GM23338 (cell line): ENCODE results near the gene GATAD2A. TPM values are rescaled to one million over a fixed set of nuclear protein-coding genes. Genes with fewer than 3 reads are reported as not detected.

Experiments used
- ATAC-seq: fragments of 200-7000 bp; cut with Tn5 transposase; 3 replicates; pipeline ENCODE4 v1.9.1; 2020
- DNase-seq: peaks from one replicate; pipeline ENCODE4 v3.0.0-alpha.2; 2015; ENCODE audit warnings: low spot score
- H2AFZ ChIP-seq: fragments of 200-600 bp; sonication (generic); 2 replicates; pipeline ENCODE4 v1.8.0; 2016; ENCODE audit warnings: antibody characterized with exemption, mild to moderate bottlenecking, moderate library complexity
- H3F3A ChIP-seq: fragments of 200-600 bp; sonication (generic); replicated peaks from 2 replicates; pipeline ENCODE4 v1.8.0; 2017; ENCODE audit warnings: antibody characterized with exemption, mixed run types, low read depth
- H3K27ac ChIP-seq: fragments of 200-600 bp; sonication (generic); 2 replicates; pipeline ENCODE4 v1.6.1; 2016; ENCODE audit warnings: low read depth
- H3K27me3 ChIP-seq: fragments of 200-600 bp; sonication (generic); 2 replicates; pipeline ENCODE4 v1.8.0; 2016; ENCODE audit warnings: mild to moderate bottlenecking, mixed run types, moderate library complexity; ENCODE audit not compliant: insufficient read depth
- H3K36me3 ChIP-seq: fragments of 200-600 bp; sonication (generic); 2 replicates; pipeline ENCODE4 v1.8.0; 2016; ENCODE audit warnings: mild to moderate bottlenecking; ENCODE audit not compliant: insufficient read depth
- H3K4me1 ChIP-seq: fragments of 200-600 bp; sonication (generic); 2 replicates; pipeline ENCODE4 v1.8.0; 2016; ENCODE audit warnings: mild to moderate bottlenecking, moderate library complexity; ENCODE audit not compliant: insufficient read depth
- H3K4me2 ChIP-seq: fragments of 200-600 bp; sonication (generic); 2 replicates; pipeline ENCODE4 v1.7.1; 2017; ENCODE audit warnings: mixed run types
- H3K4me3 ChIP-seq: fragments of 200-600 bp; sonication (generic); 2 replicates; pipeline ENCODE4 v1.6.1; 2016; ENCODE audit warnings: mixed run types
- H3K79me2 ChIP-seq: fragments of 200-600 bp; sonication (generic); replicated peaks from 2 replicates; pipeline ENCODE4 v1.8.0; 2017; ENCODE audit warnings: mild to moderate bottlenecking; ENCODE audit not compliant: insufficient read depth
- H3K9me2 ChIP-seq: fragments of 200-600 bp; sonication (generic); 2 replicates; pipeline ENCODE4 v1.8.0; 2017; ENCODE audit not compliant: insufficient read depth
- H4K20me1 ChIP-seq: fragments of 200-600 bp; sonication (generic); replicated peaks from 2 replicates; pipeline ENCODE4 v1.8.0; 2017; ENCODE audit warnings: mild to moderate bottlenecking; ENCODE audit not compliant: insufficient read depth
- H3K27ac Mint-ChIP-seq: 2 replicates; pipeline ENCODE4 v1.8.0; 2020; ENCODE audit warnings: inconsistent platforms, mild to moderate bottlenecking, moderate library complexity, mixed read lengths
- H3K27me3 Mint-ChIP-seq: 3 replicates; pipeline ENCODE4 v1.8.0; 2022; ENCODE audit warnings: low read depth, mild to moderate bottlenecking, moderate library complexity, mixed read lengths, inconsistent platforms; ENCODE audit not compliant: insufficient read depth, poor library complexity
- H3K36me3 Mint-ChIP-seq: 3 replicates; pipeline ENCODE4 v1.8.0; 2021; ENCODE audit warnings: low read depth, mild to moderate bottlenecking, inconsistent platforms, moderate library complexity, mixed read lengths
- H3K4me1 Mint-ChIP-seq: 3 replicates; pipeline ENCODE4 v1.8.0; 2020; ENCODE audit warnings: mild to moderate bottlenecking, inconsistent platforms, mixed read lengths
- H3K4me3 Mint-ChIP-seq: 3 replicates; pipeline ENCODE4 v1.8.0; 2021; ENCODE audit warnings: moderate library complexity, mild to moderate bottlenecking, inconsistent platforms, mixed read lengths
- H3K9me3 Mint-ChIP-seq: 3 replicates; pipeline ENCODE4 v1.8.0; 2020; ENCODE audit warnings: moderate library complexity, mild to moderate bottlenecking, inconsistent platforms, mixed read lengths
- CREB1 ChIP-seq: fragments of 250-450 bp; sonication (Bioruptor Pico); IDR thresholded peaks from 2 replicates; pipeline ENCODE4 v1.5.0; 2020; ENCODE audit warnings: low read depth, mild to moderate bottlenecking, moderate library complexity
- CTCF ChIP-seq, 2 experiments: fragments of 200-600 bp in 1 of 2; sonication (generic) in 1 of 2; conservative IDR thresholded peaks; 2 replicates each; pipeline versions ENCODE4 v1.5.1 to v1.6.1; 2016 to 2017; ENCODE audit warnings: antibody characterized with exemption in 2 of 2, low read depth in 2 of 2, mild to moderate bottlenecking in 2 of 2, moderate library complexity in 1 of 2
- EZH2 ChIP-seq: fragments of 200-600 bp; sonication (generic); IDR thresholded peaks from one replicate; pipeline ENCODE4 v1.8.0; 2017; ENCODE audit warnings: antibody characterized with exemption, mild to moderate bottlenecking, low read depth; ENCODE audit not compliant: unreplicated experiment
- EZH2phosphoT487 ChIP-seq: fragments of 200-600 bp; sonication (generic); IDR thresholded peaks from one replicate; pipeline ENCODE4 v1.8.1; 2018; ENCODE audit warnings: antibody characterized with exemption; ENCODE audit not compliant: unreplicated experiment
- JUNB ChIP-seq: IDR thresholded peaks from one replicate; pipeline ENCODE4 v1.6.1; 2016; ENCODE audit warnings: antibody characterized with exemption; ENCODE audit not compliant: unreplicated experiment
- NANOG ChIP-seq: IDR thresholded peaks from 2 replicates; pipeline ENCODE4 v1.6.1; 2016; ENCODE audit warnings: antibody characterized with exemption, borderline replicate concordance
- POLR2AphosphoS5 ChIP-seq: IDR thresholded peaks from 2 replicates; pipeline ENCODE4 v1.6.1; 2016; ENCODE audit warnings: antibody characterized with exemption, low read depth
- STAT1 ChIP-seq: IDR thresholded peaks from one replicate; pipeline ENCODE4 v1.6.1; 2016; ENCODE audit warnings: antibody characterized with exemption; ENCODE audit not compliant: unreplicated experiment
- ZNF331 ChIP-seq: fragments of 250-450 bp; sonication (Bioruptor Pico); IDR thresholded peaks from 2 replicates; pipeline ENCODE4 v1.5.0; 2020; ENCODE audit warnings: low read depth, mild to moderate bottlenecking, moderate library complexity
- ZNF462 ChIP-seq: fragments of 250-450 bp; sonication (Bioruptor Pico); IDR thresholded peaks from 2 replicates; pipeline ENCODE4 v1.5.0; 2020; ENCODE audit warnings: mild to moderate bottlenecking, moderate library complexity
- polyA plus RNA-seq: library from polyadenylated mRNA; unstranded; fragments of >200 nt; fragmentation: Nextera tagmentation; extraction: Ambion mirVana; gene quantifications from 2 replicates; pipeline ENCODE4 v1.2.1, GENCODE V29; 2016
- total RNA-seq: library from RNA; depleted of rRNA; stranded (reverse); fragments of >200 nt; shearing (Covaris generic); gene quantifications from 2 replicates; pipeline ENCODE4 v1.2.3, GENCODE V29; 2014
- TF ChIP-seq, protein P1 (sequence below): IDR thresholded peaks from one replicate; pipeline ENCODE4 v1.6.1; 2018; ENCODE audit warnings: antibody characterized with exemption; ENCODE audit not compliant: unreplicated experiment
- TF ChIP-seq, protein P2 (sequence below): IDR thresholded peaks from 2 replicates; pipeline ENCODE4 v1.6.1; 2016; ENCODE audit warnings: antibody characterized with exemption

GATAD2A gene
- total and polyA plus RNA-seq, 2 experiments from 2014 or later: 40.0 to 151 TPM

DNA sequence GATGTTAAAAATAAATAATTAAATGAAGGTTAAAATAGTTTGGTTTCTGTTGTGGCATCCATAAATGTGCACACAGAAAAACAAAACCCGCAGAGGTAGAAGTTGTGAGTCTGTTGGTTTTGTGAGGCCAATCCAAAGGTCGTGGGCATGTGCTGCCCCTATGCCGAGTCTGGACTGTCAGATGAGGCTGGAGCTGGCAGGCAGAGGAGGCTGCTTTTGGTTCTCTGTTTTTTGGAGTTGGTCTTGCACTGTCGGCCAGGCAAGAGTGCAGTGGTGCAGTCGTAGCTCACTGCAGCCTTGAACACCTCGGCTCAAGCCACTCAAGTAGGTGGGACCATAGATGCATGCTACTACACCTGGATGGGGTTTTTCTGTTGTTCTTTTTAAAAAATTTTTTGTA lies 66.2 kb downstream of the GATAD2A start:
- Histone ChIP-seq H4K20me1 (peaks cover 32% of the 10 kb centered on the region), H3K4me1 (peaks cover 28% of the 10 kb centered on the region), H3K27ac (no peak overlapping the region), H3K4me2 (no peak overlapping the region), H3K9me2 (no peaks in the 10 kb centered on the region), H3K27me3 (no peaks in the 10 kb centered on the region), H3K36me3 (peaks cover 19% of the 10 kb centered on the region), H3K79me2 (peaks cover 95% of the 10 kb centered on the region), H3K4me3 (no peak overlapping the region), H2AFZ (no peak overlapping the region), H3F3A (peaks cover 22% of the 10 kb centered on the region; the same call in 1 of the 2 replicates)
- H3K4me3 Mint-ChIP-seq: no peak overlapping the region
- H3K27me3 Mint-ChIP-seq: peaks cover 5% of the 10 kb centered on the region
- DNase-seq (no peak), ATAC-seq (no peak)
- H3K36me3 Mint-ChIP-seq: peaks cover 65% of the 10 kb centered on the region
- peaks cover 22% of the 10 kb centered on the region for H3K9me3 Mint-ChIP-seq
- peaks cover 38% of the 10 kb centered on the region for H3K4me1 Mint-ChIP-seq
- TF ChIP-seq POLR2AphosphoS5: no peak
- TF ChIP-seq JUNB: no peak
- no peak for TF ChIP-seq EZH2phosphoT487
- TF ChIP-seq, protein P1, sequence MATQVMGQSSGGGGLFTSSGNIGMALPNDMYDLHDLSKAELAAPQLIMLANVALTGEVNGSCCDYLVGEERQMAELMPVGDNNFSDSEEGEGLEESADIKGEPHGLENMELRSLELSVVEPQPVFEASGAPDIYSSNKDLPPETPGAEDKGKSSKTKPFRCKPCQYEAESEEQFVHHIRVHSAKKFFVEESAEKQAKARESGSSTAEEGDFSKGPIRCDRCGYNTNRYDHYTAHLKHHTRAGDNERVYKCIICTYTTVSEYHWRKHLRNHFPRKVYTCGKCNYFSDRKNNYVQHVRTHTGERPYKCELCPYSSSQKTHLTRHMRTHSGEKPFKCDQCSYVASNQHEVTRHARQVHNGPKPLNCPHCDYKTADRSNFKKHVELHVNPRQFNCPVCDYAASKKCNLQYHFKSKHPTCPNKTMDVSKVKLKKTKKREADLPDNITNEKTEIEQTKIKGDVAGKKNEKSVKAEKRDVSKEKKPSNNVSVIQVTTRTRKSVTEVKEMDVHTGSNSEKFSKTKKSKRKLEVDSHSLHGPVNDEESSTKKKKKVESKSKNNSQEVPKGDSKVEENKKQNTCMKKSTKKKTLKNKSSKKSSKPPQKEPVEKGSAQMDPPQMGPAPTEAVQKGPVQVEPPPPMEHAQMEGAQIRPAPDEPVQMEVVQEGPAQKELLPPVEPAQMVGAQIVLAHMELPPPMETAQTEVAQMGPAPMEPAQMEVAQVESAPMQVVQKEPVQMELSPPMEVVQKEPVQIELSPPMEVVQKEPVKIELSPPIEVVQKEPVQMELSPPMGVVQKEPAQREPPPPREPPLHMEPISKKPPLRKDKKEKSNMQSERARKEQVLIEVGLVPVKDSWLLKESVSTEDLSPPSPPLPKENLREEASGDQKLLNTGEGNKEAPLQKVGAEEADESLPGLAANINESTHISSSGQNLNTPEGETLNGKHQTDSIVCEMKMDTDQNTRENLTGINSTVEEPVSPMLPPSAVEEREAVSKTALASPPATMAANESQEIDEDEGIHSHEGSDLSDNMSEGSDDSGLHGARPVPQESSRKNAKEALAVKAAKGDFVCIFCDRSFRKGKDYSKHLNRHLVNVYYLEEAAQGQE: no peak
- no peak for TF ChIP-seq ZNF331 (CRISPR knock-in tag)
- no peak for TF ChIP-seq EZH2
- TF ChIP-seq ZNF462 (CRISPR knock-in tag): no peak
- TF ChIP-seq, protein P2, sequence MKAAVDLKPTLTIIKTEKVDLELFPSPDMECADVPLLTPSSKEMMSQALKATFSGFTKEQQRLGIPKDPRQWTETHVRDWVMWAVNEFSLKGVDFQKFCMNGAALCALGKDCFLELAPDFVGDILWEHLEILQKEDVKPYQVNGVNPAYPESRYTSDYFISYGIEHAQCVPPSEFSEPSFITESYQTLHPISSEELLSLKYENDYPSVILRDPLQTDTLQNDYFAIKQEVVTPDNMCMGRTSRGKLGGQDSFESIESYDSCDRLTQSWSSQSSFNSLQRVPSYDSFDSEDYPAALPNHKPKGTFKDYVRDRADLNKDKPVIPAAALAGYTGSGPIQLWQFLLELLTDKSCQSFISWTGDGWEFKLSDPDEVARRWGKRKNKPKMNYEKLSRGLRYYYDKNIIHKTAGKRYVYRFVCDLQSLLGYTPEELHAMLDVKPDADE: no peak
- TF ChIP-seq NANOG: no peak
- TF ChIP-seq CREB1: no peak
- TF ChIP-seq CTCF (conservative IDR thresholded peaks at IDR 0.05; ENCODE audit: low read depth in 2 of 2): no peak
- no peak for TF ChIP-seq STAT1
- H3K27ac Mint-ChIP-seq: no peak overlapping the region
